NOMO-1 treated with DMSO at 0.1 percent for 48 hours (cell line): Measurements from ENCODE around the gene ANKZF1.
"Not testable (repeated sequence)": the region's sequence is repeated elsewhere in the genome, so short reads cannot be mapped to it uniquely, and the experiment has no call there.

Source experiments
- DNase-seq: peaks from one replicate; lab custom pipeline; 2025; ENCODE audit not compliant: unreplicated experiment; lab: John Stamatoyannopoulos, UW

Gene ANKZF1

GRCh38 chr2:219253753-219254589 lies 24.4 kb downstream of the ANKZF1 start, which contains the start of gene TUBA4A:
TSS of gene TUBA4A (minus strand) at chr2:219253918. CDS start at chr2:219253858, 60 bp downstream.
- peak; percentile 66 for DNase-seq

GRCh38 chr2:219254590-219255201 lies 25.1 kb downstream of the ANKZF1 start:
- peak; percentile 88 for DNase-seq

GRCh38 chr2:219258942-219259341 lies 29.3 kb downstream of the ANKZF1 start:
- not testable (repeated sequence) for DNase-seq

GRCh38 chr2:219261024-219261855 lies 31.6 kb downstream of the ANKZF1 start:
- no peak for DNase-seq

GRCh38 chr2:219266232-219266631 lies 36.6 kb downstream of the ANKZF1 start:
- no peak for DNase-seq

GRCh38 chr2:219266886-219267285 lies 37.3 kb downstream of the ANKZF1 start:
- no peak for DNase-seq

- DNase-seq, result no peak
Measured at GRCh38 chr2:219268294-219268693, 38.7 kb downstream of the ANKZF1 start.

GRCh38 chr2:219269362-219270054 lies 39.9 kb downstream of the ANKZF1 start:
- DNase-seq, result no peak

- DNase-seq, result no peak
Measured at GRCh38 chr2:219270055-219270372, 40.4 kb downstream of the ANKZF1 start.

GRCh38 chr2:219271021-219271420 lies 41.4 kb downstream of the ANKZF1 start:
- DNase-seq, result no peak

GRCh38 chr2:219272356-219272755 lies 42.8 kb downstream of the ANKZF1 start:
- DNase-seq, result no peak

- DNase-seq, result no peak
Measured at GRCh38 chr2:219272995-219273394, 43.4 kb downstream of the ANKZF1 start.

- no peak for DNase-seq
Measured at GRCh38 chr2:219273937-219274336, 44.3 kb downstream of the ANKZF1 start.

GRCh38 chr2:219274361-219274921 lies 44.8 kb downstream of the ANKZF1 start:
- DNase-seq, result no peak

- DNase-seq, result peak; percentile 46
Measured at GRCh38 chr2:219277703-219278654, 48.4 kb downstream of the ANKZF1 start.

- no peak for DNase-seq
Measured at GRCh38 chr2:219278655-219279150, 49.1 kb downstream of the ANKZF1 start.

- DNase-seq, result peak; percentile 97
Measured at GRCh38 chr2:219279151-219279915, 49.7 kb downstream of the ANKZF1 start, which contains the start of gene DNAJB2. TSS of gene DNAJB2 (plus strand) at chr2:219279366. CDS start at chr2:219279834, 468 bp downstream.

- no peak for DNase-seq
Measured at GRCh38 chr2:219279916-219280516, 50.4 kb downstream of the ANKZF1 start.
